Islet of Langerhans (tissue), 1 donor: ENCODE results near the gene RNASEL.
"Not testable (repeated sequence)": the region's sequence is repeated elsewhere in the genome, so short reads cannot be mapped to it uniquely, and the experiment has no call there.

ENCODE experiments used
- FAIRE-seq: peaks from one replicate; lab custom pipeline; 2011; peaks lifted over from hg19 to GRCh38; lab: Jason Lieb, UNC

RNASEL gene

GRCh38 chr1:182563095-182563494, 26.0 kb downstream of the RNASEL start:
- no peak for FAIRE-seq

GRCh38 chr1:182561456-182561855, 27.6 kb downstream of the RNASEL start:
- FAIRE-seq, result no peak

GRCh38 chr1:182560392-182560984, 28.6 kb downstream of the RNASEL start:
- FAIRE-seq, result no peak

DNA sequence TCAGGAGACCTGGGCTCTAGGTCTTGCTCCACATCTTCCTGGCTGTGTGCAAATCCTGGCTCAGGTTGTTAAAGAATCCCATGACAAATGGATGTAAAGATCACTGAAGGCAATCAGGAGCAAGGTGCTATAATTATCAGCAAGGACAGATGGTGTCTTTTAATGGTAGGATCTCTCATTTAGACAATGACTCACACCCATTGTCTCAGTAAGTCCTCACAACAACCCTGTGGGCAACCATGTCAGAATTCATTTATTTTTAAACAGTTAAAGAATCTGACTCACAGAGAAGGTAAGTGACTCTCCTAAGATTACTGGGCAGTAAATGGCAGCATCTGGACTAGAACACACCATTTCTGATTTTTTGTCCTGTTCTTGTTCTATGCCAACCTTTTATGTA, 32.8 kb downstream of the RNASEL start:
- no peak for FAIRE-seq

- FAIRE-seq, result no peak
Observed at GRCh38 chr1:182555493-182555892, 33.6 kb downstream of the RNASEL start.

- no peak for FAIRE-seq
Observed at GRCh38 chr1:182552527-182552926, 36.5 kb downstream of the RNASEL start.

- no peak for FAIRE-seq
Observed at GRCh38 chr1:182549811-182550210, 39.2 kb downstream of the RNASEL start.

DNA sequence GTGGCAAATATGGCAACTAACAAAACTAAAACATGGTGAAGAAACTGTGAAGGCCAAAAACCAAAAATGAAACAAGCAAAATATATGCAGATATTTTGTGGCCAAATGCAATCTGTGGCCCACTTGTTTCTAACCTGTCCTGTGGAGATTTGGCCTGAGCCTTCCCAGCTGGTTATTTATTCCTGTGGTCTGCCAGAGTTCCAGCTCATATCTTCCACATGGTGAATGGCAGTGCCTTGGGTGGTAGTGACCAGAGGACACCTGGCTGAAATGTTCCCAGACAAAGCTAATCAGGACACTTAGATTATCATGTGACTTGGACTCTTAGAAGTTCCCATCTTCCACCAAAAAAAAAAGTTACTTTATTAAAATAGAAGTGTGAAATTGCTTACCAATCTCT, 39.7 kb downstream of the RNASEL start:
- FAIRE-seq, result no peak

DNA sequence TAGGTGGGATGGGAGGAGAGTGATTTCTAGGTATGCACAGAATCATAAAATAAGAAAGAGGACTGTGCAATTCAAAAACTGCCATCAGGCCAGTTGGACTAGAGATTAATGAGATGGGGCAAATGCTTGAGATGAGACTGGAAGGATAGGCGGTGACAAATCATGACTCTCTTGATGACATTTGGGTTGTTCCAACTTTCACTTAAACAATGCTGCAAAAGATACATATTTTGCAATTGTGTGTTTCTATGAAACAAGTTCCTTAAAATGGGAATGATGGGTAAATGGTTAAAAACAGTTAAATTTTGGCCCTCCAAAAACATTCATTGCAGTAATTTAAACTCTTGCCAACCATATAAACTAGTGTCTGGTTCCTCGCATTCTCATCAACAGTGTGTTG, 55.2 kb downstream of the RNASEL start:
- no peak for FAIRE-seq

DNA sequence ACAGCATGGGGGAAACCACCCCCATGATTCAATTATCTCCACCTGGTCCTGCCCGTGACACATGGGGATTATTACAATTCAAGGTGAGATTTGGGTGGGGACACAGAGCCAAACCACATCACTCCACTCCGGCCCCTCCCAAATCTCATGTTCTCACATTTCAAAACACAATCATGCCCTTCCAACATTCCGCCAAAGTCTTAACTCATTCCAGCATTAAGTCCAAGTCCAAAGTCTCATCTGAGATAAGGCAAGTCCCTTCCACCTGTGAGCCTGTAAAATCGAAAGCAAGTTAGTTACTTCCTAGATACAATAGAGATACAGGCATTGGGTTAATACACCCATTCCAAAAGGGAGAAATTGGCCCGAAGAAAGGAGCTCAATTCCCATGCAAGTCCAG, 60.9 kb downstream of the RNASEL start:
- not testable (repeated sequence) for FAIRE-seq

DNA sequence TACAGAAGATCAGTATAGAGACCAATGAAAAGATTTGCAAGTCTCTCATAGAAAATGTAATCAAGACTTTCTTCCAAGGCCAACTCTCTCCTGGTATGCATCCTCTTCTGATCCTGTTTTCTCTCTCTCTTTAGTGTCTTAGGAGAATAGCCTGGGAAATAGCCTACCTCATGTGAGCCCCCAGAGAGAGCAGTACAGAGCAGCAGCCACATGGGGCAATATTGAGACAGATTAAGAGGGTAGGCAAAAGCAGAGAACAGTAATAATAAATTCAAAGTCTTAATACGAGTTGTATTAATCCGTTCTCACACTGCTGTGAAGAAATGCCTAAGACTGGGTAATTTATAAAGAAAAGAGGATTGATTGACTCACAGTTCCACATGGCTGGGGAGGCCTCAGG, 61.4 kb downstream of the RNASEL start:
- FAIRE-seq, result no peak

- FAIRE-seq, result no peak
Observed at GRCh38 chr1:182525342-182525741, 63.7 kb downstream of the RNASEL start.
